NB4 (cell line): ENCODE results near the gene CCK.

ENCODE experiments used
- DNase-seq: peaks from one replicate; pipeline ENCODE4 v3.0.0; 2010; ENCODE audit warnings: low read depth
- H3K4me3 ChIP-seq: one replicate; pipeline ENCODE4 v1.5.1; 2011; ENCODE audit warnings: mild to moderate bottlenecking, low read depth, low read length, moderate library complexity
- MAX ChIP-seq: IDR thresholded peaks from 2 replicates; pipeline ENCODE4 v1.6.1; 2011; ENCODE audit warnings: low read depth, low read length
- MYC ChIP-seq: IDR thresholded peaks from 2 replicates; pipeline ENCODE4 v1.6.1; 2011; ENCODE audit warnings: low read depth, low read length
- POLR2A ChIP-seq: IDR thresholded peaks from 2 replicates; pipeline ENCODE4 v1.6.1; 2011; ENCODE audit warnings: mild to moderate bottlenecking; ENCODE audit not compliant: insufficient read length; ENCODE audit errors: extremely low read depth
- TF ChIP-seq, protein P1 (sequence below): IDR thresholded peaks from one replicate; pipeline ENCODE4 v1.5.1; 2012; ENCODE audit warnings: low read depth, low read length

The CCK gene

GRCh38 chr3:42300778-42301177, 34.8 kb upstream of the CCK start:
- TF ChIP-seq MYC (no peak), MAX (no peak), POLR2A (no peak)
- TF ChIP-seq, protein P1, sequence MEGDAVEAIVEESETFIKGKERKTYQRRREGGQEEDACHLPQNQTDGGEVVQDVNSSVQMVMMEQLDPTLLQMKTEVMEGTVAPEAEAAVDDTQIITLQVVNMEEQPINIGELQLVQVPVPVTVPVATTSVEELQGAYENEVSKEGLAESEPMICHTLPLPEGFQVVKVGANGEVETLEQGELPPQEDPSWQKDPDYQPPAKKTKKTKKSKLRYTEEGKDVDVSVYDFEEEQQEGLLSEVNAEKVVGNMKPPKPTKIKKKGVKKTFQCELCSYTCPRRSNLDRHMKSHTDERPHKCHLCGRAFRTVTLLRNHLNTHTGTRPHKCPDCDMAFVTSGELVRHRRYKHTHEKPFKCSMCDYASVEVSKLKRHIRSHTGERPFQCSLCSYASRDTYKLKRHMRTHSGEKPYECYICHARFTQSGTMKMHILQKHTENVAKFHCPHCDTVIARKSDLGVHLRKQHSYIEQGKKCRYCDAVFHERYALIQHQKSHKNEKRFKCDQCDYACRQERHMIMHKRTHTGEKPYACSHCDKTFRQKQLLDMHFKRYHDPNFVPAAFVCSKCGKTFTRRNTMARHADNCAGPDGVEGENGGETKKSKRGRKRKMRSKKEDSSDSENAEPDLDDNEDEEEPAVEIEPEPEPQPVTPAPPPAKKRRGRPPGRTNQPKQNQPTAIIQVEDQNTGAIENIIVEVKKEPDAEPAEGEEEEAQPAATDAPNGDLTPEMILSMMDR, result no peak
- DNase-seq, result no peak
- H3K4me3 ChIP-seq, result no peak overlapping the region

- peak; percentile 46 for DNase-seq
Measured at GRCh38 chr3:42300013-42300412, 34.0 kb upstream of the CCK start.

GRCh38 chr3:42298259-42298658, 32.3 kb upstream of the CCK start:
- H3K4me3 ChIP-seq, result no peak overlapping the region
- no peak for DNase-seq
- TF ChIP-seq MYC (no peak), POLR2A (no peak), MAX (no peak)
- TF ChIP-seq, protein P1, result no peak

More at GRCh38 chr3:42300013-42300412, 34.0 kb upstream of the CCK start:
- TF ChIP-seq MYC (no peak), MAX (no peak), POLR2A (no peak)
- TF ChIP-seq, protein P1, result no peak
- H3K4me3 ChIP-seq, result no peak overlapping the region

- TF ChIP-seq POLR2A (no peak), MYC (no peak)
- DNase-seq, result no peak
- no peak overlapping the region for H3K4me3 ChIP-seq
Measured at GRCh38 chr3:42292009-42292408, 26.0 kb upstream of the CCK start.

DNA sequence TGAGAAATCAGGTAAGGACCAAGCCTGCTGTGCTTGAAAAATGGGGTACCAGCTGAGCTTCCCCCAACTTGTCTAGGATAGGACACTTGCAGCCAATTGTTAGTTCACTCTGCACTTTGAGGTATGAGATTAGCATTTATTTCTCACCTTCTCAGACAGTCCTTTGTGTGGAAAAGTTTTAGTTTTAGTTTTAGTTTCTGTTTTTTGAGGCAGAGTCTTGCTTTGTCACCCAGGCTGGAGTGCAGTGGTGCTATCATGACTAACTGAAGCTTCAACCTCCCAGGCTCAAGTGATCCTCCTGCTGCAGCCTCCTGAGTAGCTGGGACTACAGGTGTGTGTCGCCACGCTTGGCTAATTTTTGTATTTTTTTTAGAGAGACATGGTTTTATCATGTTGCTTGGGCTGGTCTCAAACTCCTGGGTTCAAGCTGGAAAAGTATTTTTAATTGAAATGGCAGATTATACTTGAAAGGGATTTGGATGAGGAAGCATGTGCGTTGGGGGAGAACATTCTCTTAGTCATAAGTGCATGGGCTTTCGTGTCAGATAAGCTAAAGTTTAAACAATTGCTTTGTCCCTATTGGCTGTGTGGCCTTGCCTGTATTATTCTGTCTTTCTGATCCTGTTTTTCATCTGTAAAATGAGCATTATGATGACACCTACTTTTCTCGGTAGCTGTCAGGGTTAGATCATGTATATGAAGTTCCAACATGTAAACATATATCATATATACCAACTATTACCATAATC, 25.2 kb upstream of the CCK start:
- H3K4me3 ChIP-seq, result no peak overlapping the region
- TF ChIP-seq POLR2A (no peak), MYC (no peak), MAX (no peak)
- TF ChIP-seq, protein P1, result no peak
- no peak for DNase-seq

- TF ChIP-seq, protein P1, result no peak
- no peak for TF ChIP-seq POLR2A
- no peak for DNase-seq
- H3K4me3 ChIP-seq, result no peak overlapping the region
Measured at GRCh38 chr3:42289026-42289425, 23.0 kb upstream of the CCK start.
